HepG2 (cell line): ENCODE measurements around the gene SEC14L6.

Experiments used
- CEBPB ChIP-seq: IDR thresholded peaks from 2 replicates; pipeline ENCODE4 v1.6.1; 2011; ENCODE audit warnings: low read depth, low read length, improper control_type of control experiment, borderline replicate concordance
- CTCF ChIP-seq: sonication (generic); formaldehyde crosslinking; IDR thresholded peaks from 2 replicates; pipeline ENCODE4 v1.5.0; 2020; ENCODE audit warnings: mild to moderate bottlenecking, missing genetic modification reagents, moderate library complexity
- EZH2 ChIP-seq: conservative IDR thresholded peaks from 2 replicates; pipeline ENCODE4 v1.6.1; 2012; ENCODE audit warnings: mild to moderate bottlenecking, low read depth, low read length, moderate library complexity
- KDM1A ChIP-seq: IDR thresholded peaks from 2 replicates; pipeline ENCODE4 v1.6.1; 2016; ENCODE audit warnings: missing compliant biosample characterization
- KLF6 ChIP-seq: IDR thresholded peaks from 2 replicates; pipeline ENCODE4 v1.8.0; 2016; ENCODE audit warnings: missing biosample characterization, missing genetic modification reagents

- TF ChIP-seq KLF6 (no peak), CTCF (CRISPR knock-in tag) (no peak), EZH2 (no peak), KDM1A (CRISPR knock-in tag) (no peak), CEBPB (no peak)
Measured at GRCh38 chr22:30591588-30592359, 45.2 kb upstream of the SEC14L6 start, which contains the start of gene PES1.
